Hypothalamus (tissue), 51 donors: Measurements from ENCODE around the gene SCGB1D2.

Source experiments
- DNase-seq, 51 donors: peaks; one replicate each; lab custom pipeline; 2025; lab: John Stamatoyannopoulos, UW

The SCGB1D2 gene

GRCh38 chr11:62256281-62256680 lies 14.2 kb downstream of the SCGB1D2 start:
- no peak for DNase-seq

- no peak for DNase-seq
Observed at GRCh38 chr11:62260261-62260953, 18.4 kb downstream of the SCGB1D2 start.

- no peak for DNase-seq
Observed at GRCh38 chr11:62264004-62264403, 22.0 kb downstream of the SCGB1D2 start.

- no peak for DNase-seq
Observed at GRCh38 chr11:62266558-62266957, 24.5 kb downstream of the SCGB1D2 start.

GRCh38 chr11:62267050-62267449 lies 25.0 kb downstream of the SCGB1D2 start:
- DNase-seq: no peak

- no peak for DNase-seq
Observed at GRCh38 chr11:62267576-62267975, 25.5 kb downstream of the SCGB1D2 start.

- DNase-seq: no peak
Observed at GRCh38 chr11:62269654-62270278, 27.7 kb downstream of the SCGB1D2 start, which contains the start of gene SCGB2A2. TSS of gene SCGB2A2 (plus strand) at chr11:62270158. CDS start at chr11:62270217, 59 bp downstream.

GRCh38 chr11:62273284-62273683 lies 31.2 kb downstream of the SCGB1D2 start:
- DNase-seq: no peak

- no peak for DNase-seq
Observed at GRCh38 chr11:62273789-62274275, 31.8 kb downstream of the SCGB1D2 start.

GRCh38 chr11:62280452-62280851 lies 38.4 kb downstream of the SCGB1D2 start:
- DNase-seq: no peak
